ENCODE results near the gene LMAN2. TPM values are rescaled to one million over a fixed set of nuclear protein-coding genes. Genes with fewer than 3 reads are reported as not detected.

Gene LMAN2
- total RNA-seq, 1 donor from 2014 or later: 88.9 TPM

DNA sequence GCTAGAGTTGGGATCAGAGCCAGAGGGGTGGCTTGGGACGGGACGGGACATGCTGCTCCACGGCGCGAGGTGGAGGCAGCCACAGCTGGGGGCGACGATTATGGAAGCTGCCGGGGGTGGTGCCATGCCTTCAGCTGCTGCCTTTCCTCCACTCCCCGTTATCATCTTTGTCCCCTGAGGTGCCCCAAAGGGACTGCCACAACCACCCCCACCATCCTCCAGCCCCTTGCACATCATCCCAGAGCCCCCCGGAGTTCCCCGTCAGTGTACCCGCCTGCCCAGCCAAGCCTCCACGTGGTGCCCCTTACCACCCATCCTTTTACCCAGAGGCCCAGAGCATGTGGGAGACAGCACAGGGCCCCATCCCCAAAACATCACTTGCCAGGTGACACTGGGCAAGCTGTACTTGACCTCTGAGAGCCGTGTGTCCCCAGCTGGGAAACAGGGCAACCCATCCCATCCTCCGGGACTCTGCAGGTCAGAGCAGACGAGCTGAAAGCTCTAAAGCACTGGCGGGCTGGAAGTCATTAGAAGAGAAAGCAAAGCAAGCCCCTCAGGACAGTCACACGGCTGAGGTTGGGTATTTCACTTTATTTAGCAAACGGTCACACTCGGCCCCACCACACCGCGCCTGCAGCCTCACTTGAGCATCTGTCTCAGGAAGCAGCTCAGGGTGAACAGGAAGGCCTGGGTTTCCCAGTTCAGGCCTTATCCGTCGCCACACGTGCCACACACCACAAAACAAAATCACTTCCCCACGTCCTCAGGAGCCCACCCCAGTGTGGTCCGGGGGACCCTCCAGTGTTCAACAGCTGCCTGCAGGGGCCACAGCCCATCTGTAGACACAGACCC lies 20.3 kb downstream of the LMAN2 start:
- no peak for FAIRE-seq
- no peak for DNase-seq (ENCODE audit: low spot score in 2 of 2)

DNA sequence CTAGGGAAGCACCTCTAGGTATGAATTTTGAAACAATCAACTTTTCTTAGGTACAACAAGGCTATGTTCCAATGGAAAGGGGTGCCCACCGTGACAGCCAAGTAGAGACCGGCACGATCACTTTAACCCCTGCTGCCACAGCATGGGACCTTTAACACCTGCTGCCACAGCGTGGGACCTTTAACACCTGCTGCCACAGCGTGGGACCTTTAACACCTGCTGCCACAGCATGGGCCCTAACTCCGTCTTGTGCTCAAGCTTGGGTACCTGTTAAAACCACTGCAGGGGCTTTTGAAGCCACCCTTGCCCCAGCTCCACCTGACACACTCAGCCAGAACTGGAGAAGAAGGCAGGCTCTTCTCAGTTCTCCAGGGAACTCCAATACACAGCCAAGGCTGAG lies 21.6 kb downstream of the LMAN2 start:
- FAIRE-seq: no peak
- no peak for DNase-seq (ENCODE audit: low spot score in 2 of 2)

DNA sequence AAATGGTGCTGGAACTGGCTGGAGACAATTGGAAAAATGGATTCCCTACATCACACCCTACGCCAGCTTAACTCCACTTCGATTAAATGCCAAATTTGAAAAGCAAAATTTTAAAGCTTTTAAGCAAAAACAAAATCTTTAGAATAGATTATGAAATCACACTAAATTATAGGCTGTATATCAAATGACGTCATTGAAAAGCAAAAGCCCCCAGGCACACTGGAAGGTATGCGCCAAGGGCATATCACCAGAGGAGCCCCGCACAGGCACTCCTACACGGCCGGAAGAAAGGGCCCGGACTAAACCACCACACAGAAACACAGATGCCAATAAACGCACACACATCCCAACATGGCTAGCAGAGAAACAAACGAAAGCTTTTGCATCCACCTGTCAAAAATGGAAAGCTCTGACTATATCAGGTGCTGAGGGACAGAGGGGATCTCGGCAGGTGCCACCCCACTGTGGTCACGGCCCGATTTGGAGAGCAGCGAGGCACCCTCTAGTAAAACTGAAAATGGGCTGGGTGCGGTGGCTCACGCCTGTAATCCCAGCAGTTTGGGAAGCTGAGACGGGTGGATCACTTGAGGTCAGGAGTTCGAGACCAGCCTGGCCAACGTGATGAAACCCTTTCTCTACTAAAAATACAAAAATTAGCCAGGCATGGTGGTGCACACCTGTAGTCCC lies 22.8 kb downstream of the LMAN2 start:
- no peak for DNase-seq (ENCODE audit: low spot score in 2 of 2)
- no peak for FAIRE-seq

DNA sequence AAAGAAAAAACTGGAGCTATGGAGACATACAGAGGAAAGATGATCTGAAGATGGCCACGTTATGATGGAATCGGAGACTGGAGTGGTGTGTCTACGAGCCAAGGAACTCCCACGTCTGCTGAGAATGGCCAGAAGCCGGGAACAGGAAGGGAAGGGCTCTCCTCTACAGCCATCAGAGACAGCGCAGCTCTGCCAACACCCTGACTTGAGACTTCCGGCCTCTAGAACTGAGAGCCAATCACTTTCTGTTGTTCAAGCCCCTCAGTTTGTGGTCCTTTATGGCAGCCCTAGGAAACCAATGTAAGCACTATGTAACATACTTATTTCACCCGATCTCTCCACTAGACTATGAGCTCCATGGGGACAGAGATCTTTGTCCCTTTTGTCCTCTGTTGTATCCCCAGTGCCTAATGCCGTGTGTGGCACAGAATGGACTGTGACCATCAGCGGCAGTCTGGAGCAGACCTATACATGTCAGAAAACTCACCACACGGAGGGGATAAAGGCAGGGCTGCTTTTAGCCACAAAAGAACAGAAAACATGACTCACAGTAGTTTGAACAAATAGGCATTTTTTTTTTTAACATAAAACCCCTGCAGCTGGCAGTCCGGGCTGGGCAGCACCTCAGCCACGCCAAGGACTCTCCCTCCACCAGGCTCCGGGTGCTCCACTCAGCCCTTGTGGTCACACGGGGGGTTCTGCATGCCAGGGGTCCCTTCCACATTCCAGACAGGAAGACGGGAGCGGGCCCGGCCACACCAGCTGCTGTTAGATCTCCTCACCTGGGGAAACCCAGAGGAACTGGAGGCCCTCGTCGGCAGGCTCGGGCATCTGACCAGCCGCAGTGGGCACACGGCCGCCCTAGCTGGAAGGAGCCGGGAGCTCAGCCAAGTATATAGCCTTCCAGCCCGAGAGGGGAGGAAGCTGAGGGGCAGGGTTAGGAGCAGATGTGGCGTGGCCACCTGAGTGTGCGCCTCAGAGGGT lies 23.6 kb downstream of the LMAN2 start:
- no peak for DNase-seq (ENCODE audit: low spot score in 2 of 2)
- no peak for FAIRE-seq

DNA sequence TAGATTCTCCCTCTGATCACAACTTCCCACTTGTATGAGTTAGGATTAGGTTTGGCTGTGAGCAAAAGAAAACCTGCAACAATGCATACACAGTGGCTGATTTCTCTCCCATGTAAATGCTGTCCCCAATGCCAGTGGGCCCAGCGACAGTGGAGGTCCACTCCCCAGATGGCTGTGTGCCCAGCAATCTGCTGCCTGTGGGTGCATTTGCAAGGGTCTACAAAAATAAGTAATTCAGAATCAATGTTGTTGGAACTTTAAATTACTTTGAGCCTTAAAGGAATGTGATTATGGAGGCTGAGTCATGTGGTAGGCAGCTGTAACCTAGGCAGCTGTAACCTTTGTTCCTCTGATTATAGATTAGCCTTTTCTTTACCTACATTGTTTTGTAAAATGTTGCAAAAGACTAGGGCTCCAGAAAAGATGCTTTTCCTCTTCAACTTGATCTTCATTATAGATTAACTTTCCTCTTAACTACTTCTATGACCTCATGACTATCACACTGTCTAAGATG lies 25.5 kb downstream of the LMAN2 start:
- FAIRE-seq (no peak), DNase-seq (ENCODE audit: low spot score in 2 of 2) (no peak)

DNA sequence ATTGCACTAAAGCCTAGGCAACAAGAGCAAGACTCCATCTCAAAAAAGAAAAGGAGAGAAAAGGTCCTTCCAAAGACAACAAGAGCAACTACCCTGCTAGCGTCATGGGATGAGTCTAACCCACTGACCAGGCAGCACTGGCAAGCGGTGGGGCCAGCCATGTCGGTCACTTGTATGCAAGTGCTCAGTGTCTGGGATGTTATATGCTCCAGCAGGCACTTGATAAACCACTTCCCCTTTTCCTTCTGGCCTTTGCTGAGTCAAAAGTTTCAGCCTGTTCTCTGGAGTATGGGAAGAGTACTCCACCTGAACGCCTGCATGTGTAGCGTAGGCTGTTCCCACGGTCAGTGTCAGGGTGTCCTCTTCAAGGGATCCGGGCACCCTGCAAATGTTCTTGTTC lies 30.6 kb downstream of the LMAN2 start:
- no peak for FAIRE-seq
- no peak for DNase-seq (ENCODE audit: low spot score in 2 of 2)

DNA sequence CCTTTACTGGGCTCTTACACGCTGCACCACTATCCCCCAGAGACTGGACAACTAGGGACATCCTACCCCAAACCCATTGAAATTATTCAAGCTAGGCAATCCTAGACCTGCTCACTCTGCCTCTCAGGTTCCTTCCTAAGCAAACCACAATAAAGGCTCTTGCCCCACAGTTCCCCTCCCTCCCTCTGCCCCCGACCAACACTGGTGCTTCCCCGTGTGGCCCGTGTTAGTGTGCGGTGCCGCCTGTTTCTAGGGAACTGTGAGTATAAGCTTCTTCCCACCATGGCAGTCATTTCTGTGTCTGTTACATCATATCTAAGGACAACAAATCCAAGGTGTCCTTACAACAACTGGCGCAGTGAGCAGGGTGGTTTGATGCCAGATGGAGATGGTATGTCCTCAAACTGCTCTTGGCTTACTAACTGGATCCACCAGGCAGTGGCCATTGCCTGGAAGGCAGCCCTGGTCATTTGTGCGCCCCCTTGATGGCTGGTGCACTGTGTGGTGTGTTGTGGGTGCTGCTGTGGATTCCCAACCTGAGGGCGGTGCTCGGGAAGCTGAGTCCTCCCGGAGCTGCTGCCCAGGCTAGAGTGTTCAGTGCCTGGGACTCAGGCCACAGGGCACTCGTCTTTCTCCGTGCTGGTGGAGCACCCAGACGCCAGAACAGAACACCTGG lies 31.4 kb downstream of the LMAN2 start:
- DNase-seq (ENCODE audit: low spot score in 2 of 2) (no peak), FAIRE-seq (no peak)

DNA sequence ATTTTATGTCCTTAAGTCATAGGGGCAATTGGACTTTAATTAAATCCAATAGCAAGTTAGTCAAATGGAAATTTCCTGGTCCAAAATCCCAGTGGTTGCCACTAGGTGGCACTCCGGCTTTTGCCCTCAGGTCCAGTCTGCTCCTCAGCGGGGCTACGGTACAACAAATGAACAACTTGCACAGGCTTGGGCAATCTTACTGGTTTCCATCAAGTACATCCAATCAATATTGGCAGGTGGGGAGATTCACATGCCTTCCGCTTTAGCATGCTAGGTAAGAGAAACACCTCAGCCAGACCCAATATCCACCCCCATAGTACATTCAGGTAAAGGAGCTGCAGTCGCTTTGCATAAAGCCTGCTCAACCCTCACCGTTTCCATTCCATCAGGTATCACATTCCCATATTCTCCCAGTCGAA lies 33.5 kb downstream of the LMAN2 start:
- DNase-seq (ENCODE audit: low spot score in 2 of 2) (peak in 1 of 2 donors; percentile 74), FAIRE-seq (no peak)

DNA sequence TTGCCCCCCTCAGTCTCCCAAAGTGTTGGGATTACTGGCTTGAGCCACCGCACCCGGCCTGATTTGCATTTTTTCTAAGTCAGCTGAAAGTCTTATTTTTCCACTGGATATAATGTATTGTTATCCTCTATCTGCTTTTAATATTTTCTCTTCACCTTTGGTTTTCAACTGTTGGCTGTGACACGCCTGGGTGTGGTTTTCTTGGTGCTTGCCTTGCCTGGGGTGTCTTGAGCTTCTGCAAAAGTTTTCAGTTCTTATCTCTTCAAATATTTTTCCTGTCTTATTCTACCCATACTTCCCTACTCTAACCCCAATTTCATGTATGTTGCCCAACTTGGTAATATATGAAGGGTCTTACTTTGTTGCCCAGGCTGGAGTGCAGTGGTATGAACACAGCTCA lies 35.5 kb downstream of the LMAN2 start:
- no peak for DNase-seq (ENCODE audit: low spot score in 2 of 2)
- no peak for FAIRE-seq

DNA sequence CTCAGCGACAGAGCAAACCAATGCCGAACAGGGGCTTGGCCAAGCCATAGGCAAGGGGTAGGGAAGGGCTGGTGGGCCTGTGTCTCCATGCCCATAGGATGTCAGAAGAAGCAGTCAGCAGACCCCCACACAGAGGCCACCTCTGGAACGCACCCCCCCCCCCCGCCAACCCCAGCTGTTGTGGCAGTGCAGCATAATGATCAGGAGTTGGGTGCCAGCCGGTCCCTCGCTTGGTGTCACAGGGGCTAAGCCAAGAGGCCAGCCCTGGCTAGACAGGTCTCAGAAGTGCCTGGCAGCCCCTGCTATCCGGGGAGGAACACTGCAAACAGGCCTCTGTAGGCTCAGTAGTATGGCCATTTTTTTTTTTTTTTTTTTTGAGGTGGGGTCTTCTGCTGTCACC lies 36.1 kb downstream of the LMAN2 start:
- DNase-seq (ENCODE audit: low spot score in 2 of 2) (no peak), FAIRE-seq (no peak)

DNA sequence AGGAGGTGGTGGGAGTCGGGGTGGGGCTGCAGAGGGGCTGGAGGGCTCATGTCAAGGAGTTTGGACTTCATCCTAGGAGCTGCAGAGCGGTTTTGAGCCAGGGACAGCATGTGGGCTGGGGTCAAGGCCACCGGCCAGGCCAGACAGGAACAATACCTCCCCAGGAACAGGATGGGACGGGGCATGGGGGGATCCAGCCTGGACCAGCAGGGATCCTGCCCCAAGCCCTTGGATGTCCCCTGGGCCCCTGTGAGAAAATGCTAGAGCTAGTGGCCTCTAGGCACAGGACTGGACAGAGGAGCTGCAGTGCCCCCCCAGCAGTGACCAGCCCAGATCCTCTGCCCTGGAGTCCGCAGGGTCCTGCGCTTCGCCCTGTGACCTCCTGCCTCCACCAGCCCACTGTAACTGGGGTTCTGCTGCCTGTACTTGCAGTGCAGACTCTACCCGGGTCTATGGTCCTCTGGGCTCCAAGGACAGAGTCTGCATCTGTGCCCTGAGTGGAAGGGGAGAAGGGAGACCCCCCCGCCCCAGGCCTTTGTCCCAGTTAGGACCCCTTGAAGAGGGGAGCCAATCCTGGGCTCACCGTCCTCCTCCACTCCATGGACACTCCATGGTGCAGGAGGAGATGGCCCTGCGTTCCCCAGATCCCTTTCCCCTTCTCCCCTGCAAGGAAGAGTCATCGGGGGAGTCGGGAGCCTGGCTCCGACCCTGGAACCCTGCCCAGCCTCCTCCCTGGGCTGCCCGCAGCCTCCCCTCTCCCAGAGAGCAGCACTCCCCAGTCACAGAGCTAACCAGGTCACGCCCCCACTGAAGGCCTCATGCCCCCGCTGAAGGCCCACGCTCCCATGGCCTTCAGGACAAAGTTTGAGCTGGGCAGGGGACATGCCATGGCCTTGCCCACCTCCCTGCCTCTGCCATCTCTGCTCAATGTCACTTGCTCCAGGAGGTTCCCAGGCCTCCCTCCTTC lies 36.8 kb downstream of the LMAN2 start:
- FAIRE-seq: no peak
- DNase-seq (ENCODE audit: low spot score in 2 of 2): no peak

DNA sequence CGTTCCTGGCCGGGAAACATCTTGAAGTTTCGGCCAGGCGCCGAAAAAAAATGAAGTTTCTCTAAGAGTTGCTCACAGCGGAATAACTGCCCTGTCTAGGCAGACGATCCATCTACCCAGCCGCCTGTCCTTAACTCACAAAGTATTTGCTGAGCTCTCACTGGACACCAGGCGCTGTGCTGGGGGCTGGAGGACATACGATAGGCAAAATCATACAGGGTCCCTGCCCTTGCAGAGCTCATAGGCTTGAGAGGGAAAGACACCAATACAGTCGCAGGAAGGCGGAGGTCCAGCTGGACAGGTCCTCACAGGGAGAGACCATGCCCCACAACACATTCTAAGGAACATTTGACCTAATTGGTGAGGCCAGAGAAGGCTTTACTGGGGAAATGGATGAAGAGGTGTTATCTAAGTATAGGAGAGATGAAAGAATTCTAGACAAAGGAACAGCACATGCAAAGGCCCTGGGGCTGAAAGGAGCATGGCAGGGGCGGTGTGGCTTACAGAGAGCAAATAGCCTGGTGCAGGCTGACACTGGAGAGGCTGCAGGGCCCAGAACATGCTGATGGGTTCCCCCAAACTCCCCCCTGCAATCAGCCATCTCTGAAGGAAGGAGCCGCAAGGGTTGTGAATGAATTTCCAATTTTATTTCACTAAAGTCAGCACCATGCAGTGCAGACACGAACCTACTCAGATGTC lies 37.8 kb downstream of the LMAN2 start:
- FAIRE-seq (no peak), DNase-seq (ENCODE audit: low spot score in 2 of 2) (no peak)

DNA sequence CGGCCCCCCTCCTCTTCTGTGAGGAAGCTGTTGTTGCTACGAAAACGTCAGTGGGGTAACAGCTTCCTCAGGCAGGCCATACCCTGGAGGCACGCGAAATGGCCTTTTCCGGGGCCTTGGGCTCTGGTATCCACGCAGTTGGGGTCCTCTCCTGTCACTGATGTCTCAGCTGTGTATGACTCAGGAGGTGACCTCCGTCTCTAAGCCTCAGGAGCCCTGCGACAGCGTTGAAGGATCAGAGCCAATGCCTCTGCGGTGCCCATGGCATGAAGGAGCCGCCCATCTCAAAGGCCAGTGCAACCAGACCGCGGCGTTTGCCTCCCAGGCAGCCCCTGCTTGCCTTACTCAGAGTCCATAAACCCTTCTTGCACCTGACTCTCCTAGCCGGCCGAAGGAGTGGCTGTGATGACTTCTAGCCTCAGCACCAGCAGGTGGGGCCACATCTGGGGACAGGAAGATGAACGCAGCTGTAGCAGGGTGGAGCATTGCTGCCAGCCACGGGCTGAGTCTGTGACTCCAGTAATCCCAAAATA lies 38.8 kb downstream of the LMAN2 start:
- DNase-seq (ENCODE audit: low spot score in 2 of 2): no peak
- FAIRE-seq: no peak

DNA sequence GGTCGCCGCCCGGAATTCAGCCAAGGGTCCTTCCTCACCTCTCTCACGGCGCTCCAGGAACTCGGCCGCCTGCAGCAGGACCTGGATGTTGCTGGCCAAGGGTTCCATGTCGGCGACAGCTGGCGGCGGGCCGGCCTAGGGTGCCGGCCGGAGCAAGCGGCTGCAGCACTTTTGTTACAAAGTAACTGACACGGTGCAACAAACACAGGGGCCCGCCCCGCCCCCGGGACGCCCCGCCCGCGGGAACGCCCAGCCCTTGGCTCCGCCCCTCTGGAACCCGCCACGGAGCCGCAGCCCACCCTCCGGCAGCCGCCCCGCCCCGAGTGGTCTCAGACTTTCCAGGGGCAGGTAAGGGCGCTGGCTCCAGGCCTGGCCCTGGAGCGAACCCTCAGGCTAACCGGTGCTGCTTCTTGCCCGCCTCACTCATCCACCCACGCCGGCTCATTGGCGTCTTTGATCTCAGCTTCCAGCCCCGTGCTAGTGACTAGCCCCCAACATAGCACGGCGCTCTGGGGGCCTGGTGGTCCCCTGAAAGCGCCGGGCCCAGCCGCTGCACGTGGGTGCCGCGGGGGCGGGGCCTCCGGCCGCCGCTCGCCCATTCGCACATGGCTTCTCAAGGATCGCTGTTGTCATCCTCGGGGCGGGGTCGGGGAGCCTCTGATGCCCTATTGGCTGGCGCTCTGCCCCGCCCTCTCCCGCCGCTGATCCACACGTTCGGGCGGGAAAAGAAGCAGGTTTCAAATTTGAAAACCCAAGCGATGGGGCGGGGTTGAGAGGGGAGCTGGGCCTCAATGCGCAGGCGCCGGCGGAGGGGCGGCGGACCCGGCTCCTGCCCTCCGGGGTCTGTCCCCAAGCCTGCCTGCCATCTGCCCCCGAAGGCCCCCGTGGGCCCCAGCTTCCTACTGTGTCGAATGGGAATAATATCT lies 39.5 kb downstream of the LMAN2 start, which contains the start of gene MXD3:
MXD3 (minus strand) TSS at position 176 of the 926 bp plus-strand sequence; CDS start at position 108, 68 bp downstream.
- DNase-seq (ENCODE audit: low spot score in 2 of 2) (peak; percentile 95 to 99), FAIRE-seq (no peak)

DNA sequence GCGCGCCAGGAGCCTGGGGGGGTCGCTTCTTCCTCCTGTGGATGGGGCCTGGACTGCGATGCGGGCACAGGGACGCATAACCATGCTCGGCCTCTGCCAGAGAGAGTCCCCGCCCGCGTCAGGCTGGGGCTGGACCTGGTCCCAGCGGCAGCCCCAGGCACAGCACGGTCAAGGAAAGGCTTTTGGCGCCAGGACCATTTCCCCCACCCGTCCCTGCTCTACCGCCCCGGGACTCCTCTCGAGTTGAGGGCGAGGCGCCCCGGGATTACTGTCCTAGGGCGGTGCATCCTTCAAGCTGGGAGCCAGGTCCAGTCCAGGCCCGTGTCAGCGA lies 40.1 kb downstream of the LMAN2 start:
- FAIRE-seq (no peak), DNase-seq (ENCODE audit: low spot score in 2 of 2) (no peak)

DNA sequence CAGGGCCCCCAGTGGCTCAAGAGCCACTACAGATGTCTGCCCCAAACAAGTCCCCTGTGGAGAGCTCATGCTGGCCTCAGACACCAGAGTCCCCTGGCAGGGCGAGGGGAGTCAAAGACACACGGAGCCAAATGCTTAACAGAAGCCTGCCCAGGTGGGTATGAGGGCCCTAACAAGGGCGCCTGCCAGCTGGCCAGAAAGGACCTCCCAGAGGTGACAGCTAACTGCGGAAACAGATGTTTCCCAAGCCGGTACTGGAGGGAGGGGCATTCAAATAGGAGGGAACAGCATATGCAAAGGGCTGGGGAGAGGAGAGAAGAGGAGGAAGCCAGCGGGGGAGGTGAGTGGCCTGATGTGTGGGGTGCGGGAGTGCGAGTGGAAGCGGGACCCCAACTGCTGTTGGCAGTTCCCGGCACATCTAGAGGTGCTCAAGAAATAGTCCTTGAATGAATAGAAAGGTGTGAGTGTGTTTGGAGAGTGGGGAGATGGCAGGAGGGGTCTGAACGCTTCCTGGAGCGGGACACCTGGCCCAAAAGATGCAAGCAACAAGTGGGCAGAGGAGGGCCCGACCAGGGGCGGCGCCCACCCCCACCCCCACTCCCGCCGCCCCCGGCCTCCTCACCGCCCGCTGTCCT lies 40.6 kb downstream of the LMAN2 start:
- DNase-seq (ENCODE audit: low spot score in 2 of 2) (no peak), FAIRE-seq (no peak)

Measured in frontal cortex (tissue), 4 donors.